Activated CD4-positive, alpha-beta T cell treated with anti-CD3 and anti-CD28 coated beads, Interleukin-10, Interleukin-2, amounts not matched to agents 100 ng/mL and 50 ng/mL, durations not matched to agents 16 hours and 8 hours (primary cell): ENCODE measurements around the gene CNNM3.
"Not testable (repeated sequence)": the region's sequence is repeated elsewhere in the genome, so short reads cannot be mapped to it uniquely, and the experiment has no call there.

Experiments
- DNase-seq: peaks from one replicate; pipeline ENCODE4 v3.0.0-alpha.2; 2020

Gene CNNM3

DNA sequence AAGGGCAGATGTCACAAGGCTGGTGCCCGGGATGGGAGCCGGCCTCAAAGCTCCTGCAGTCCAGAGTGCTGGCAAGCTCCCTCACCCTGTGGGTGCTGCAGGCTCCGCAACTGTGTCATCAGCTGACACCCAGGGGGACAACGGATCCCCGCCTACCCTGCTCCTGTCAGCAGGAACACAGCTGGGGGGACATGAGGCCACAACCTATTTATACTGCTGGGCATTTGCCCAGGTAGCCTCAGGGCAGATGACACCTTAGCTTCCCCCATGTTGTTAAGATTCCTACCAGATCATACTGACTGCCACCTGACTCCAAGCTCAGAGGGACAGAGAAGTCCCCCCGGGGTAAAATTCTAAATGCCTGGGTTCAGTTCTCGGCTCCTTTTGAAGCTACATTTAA, 26.5 kb downstream of the CNNM3 start:
- DNase-seq: no peak

DNA sequence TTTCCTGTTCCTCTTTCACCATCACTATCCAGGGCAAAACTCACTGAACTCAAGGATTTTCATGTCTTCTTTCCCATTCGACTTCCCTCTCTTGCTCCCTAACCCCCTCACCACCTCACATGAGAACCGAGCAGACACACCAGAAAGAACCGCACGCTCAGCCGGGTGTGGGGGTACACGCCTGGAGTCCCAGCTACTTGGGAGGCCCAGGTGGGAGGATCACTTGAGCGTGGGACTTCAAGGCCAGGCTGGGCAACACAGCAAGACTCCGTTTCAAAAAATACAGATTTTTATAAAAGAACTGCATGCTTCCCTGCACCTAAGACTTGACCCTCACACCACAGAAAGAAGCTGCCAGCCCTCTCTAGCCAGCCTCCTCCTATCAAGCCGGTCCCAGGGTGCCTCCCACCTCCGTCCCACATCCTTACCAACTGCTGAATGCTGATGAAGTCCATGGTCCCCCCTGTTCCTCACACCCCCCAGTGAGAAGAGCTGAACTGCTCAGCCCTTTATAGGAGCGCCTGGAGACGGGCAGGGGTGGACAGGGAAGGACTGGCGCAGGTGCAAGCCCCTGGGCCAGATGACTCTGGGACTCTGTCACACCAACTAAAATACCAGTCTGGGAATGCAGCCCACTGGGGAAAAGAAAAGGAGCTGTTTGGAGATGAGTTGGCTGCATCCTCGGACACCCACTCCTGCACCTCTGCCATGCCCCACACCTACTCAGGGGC, 27.6 kb downstream of the CNNM3 start, which contains the start of gene ANKRD23:
ANKRD23 (minus strand) TSS at position 484 of the 731 bp plus-strand sequence; CDS start at position 455, 29 bp downstream.
- no peak for DNase-seq

DNA sequence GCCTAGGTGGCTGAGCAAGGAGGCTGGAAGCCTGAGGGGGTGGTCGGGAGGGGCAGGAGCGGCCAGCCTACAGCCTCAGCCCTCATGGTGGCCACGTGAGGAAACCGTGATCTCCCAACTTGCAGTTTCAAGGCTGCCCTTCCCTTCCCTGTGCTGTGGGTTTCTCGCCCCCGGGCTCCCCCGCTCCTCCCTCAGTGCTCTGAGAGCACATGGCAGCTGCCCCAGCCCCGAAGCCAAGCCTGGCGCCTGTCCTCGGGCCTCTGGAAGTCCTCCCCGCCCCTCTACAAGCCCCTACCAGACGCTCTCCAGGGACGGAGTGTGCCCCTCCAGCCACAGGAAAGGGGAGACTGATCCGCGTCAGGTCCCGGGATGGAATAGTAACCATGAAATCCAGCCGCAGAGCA, 28.3 kb downstream of the CNNM3 start:
- DNase-seq: no peak

DNA sequence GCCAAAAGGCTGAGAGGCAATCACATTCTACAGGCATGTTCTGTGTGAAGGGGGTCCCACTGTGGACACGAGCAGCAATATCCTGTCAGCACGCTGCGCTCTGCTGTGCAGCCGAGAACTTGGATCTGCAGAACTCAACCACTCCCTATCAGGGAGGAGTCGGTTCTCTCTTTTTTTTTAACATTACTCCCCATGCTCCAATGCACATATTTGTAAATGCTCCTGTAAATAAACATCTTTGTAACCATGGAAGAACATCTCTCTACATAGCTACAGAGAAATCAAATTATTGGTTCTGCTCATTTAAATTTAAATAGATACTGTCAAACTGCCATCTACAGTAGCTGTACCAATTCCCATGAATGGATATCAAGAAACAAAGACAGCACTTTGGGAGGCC, 30.8 kb downstream of the CNNM3 start:
- DNase-seq: no peak

DNA sequence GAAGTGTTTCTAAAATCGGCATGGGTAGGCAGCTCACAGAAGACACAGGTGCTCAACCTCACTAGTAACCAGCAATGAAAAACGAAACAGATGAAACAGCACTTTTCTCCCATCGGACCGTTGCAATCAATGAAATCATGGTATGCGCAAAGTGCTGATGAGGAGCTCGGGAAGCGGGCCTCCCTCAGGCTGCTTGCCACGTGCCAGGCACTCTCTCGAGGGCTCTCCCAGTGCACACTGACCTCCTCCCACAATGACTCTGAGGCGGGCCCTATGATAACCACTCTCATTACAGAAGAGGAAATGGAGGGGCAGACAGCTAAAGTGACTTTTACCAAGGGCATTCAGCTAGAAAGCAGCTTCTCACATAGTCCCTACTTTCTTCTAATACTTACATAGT, 31.5 kb downstream of the CNNM3 start:
- no peak for DNase-seq

DNA sequence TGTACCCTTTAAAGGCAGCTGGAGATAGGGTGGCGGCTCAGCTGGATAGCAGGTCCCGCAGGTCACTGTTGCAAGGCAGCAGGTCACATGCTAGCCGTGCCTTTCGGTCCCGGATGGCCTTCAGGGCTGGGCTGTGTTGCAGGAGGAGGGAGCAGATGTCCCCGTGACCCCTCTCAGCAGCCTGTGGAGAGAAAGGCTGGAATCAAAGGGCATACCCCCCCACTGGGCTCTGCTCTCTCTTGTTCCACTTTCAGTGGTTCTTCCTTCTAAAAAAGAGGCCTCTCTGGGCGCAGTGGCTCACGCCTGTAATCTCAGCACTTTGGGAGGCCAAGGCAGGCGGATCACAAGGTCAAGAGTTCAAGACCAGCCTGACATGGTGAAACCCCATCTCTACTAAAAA, 32.2 kb downstream of the CNNM3 start:
- DNase-seq: no peak

DNA sequence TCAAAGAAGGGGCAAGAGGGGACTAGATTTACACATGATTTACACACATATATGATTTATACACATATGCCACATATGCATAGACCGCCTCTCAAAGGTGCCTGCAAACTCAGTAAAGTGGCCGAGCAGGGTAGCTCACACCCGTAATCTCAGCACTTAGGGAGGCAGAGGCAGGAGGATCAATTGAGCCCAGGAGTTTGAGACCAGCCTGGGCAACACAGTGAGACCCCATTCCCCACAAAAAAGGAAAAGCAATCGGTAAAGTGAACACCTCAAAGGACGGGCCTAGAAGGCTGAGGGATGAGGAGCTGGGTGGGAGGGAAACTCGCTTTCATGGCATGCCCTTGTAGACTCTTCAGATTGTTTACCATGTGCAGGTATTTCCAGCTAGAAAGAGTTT, 36.6 kb downstream of the CNNM3 start:
- DNase-seq: no peak

DNA sequence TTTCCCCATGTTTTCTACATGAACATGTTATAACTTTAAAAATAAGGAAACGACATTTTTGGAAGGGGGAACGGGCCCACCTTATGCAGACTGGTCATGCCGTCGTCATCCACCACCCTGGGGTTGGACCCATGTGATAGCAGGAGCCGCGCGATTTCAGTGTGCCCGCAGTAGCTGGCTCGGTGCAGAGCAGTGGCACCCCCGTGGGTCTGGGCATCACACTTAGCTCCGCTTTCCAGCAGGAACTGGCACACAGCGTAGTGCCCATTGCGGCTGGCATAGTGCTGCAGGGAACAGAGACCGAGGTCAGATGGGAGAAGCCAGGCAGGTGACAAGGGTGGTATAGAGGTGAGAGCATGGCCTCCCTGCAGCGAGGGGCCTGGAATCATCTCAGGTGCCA, 37.3 kb downstream of the CNNM3 start:
- DNase-seq: no peak

DNA sequence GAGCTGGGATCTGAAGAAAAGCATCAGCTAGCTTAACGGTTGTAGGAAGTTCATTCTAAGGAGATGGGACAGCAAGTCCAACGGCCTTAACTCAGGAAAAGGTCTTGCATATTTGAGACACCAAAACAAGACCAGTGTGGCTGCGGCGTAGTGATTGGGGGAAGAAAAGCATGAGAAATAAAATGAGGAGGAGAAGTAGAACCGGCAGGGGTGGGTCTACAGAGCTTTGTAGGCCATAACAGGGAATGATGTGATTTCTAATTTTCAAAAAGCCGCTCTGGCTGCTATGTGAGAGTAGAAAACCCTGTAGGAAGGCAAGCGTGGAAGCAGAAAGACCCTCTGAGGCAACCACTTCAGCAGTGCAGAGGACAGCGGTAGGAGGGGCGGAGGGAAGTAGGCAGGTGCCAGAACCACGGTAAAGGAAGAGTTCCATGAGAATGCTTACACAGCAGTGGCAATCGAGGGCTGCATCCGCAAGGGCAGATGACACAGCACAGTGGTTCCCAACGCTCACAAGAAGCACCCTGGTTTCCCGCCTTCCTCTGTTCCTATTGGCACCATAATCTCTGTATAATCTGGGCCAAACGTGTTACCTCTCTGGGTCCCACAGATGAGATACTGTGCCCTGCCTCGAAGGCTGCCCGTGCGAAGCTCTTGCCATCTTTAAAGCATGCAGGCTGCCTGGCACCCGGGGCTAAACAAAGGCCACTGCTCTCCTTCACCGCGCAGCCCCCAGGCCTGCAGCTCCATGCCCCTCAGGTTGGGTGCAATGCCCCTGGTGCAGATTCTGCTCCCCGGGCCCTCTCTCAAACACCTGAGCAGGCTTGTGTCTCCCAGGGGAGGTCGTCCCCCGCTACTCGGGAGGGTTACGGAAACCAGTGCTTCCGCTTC, 41.0 kb downstream of the CNNM3 start:
- DNase-seq: peak; percentile 69

DNA sequence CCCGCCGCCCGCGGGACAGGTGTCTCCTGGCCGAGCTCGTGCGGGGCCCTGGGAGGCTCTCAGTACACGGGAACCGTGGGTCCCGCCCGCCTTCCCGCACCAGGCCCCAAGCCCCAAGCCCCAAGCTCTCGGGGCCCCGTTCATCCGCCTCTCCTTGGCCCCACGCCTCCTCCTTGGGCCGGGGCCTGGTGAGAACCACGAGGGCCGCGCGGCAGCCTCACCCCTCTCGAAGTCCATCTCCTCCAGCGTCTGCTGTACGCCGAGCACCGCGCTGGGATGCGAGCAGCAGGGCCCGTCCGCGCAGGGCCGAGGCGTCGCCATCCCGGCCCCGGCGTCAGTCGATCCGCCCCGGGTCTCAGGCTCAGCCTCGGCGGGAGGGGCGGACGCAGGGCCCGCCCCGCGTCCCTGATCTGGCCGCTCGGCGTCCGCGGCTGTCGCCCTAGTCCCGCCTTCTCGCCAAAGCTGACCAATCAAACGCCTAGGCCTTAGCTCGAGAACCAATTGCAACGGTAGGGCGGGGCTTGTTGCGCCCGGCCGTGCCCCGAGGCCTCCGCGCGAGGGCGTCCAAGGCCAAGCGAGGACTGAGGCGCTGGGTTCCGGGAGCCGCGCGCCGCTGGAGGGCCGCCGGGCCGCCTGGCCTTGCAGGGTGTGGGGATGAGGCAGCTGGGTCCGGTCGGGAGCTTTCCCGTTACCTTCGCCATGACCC, 41.8 kb downstream of the CNNM3 start, which contains the start of gene ANKRD39:
ANKRD39 (minus strand) TSS at position 350 of the 706 bp plus-strand sequence; CDS start at position 321, 29 bp downstream.
- DNase-seq: peak; percentile 99

DNA sequence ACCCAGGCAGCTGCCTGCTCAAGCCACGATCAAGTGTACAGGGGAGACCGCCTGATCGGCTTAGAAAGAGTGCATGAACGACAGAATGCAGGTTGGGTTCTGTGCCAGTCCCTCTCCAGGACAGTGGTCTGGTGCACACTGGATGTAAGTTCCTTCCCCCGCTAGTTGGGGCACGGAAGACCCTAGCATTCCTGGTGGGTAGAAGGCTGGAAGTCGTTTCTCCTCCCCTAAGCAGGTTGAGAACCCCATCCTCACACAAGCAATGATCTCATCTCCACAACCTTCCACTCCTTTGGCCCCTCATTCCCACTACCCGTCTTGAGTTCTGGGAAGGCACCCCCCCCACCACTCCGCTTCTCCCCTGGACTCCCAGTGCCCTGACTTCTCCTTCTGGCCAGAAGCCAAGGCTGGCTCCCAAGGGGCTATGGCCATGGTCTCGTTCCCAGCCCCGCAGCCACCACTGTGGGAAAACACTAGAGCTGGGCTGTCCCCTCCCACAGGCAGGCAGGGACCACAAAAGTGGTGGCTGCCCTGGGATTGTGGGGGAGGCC, 43.1 kb downstream of the CNNM3 start:
- DNase-seq: no peak

DNA sequence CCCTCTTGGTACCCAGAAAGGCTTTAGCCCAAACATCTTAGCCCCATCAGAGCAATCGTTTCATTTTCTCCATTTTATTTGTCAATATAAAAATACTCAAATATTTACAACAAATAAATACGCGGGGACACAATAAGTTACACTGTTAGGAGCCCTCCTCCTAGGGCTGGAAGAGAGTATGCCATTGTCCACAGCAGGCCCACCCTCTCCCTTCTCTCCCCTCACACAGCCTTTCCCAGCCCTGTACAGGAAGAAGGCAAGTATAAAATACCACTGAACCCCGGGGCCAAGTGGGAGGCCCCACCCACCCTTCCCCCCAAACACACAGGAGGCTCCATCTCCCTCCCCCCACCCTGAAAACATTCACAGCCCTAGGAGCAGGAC, 43.6 kb downstream of the CNNM3 start:
- no peak for DNase-seq

DNA sequence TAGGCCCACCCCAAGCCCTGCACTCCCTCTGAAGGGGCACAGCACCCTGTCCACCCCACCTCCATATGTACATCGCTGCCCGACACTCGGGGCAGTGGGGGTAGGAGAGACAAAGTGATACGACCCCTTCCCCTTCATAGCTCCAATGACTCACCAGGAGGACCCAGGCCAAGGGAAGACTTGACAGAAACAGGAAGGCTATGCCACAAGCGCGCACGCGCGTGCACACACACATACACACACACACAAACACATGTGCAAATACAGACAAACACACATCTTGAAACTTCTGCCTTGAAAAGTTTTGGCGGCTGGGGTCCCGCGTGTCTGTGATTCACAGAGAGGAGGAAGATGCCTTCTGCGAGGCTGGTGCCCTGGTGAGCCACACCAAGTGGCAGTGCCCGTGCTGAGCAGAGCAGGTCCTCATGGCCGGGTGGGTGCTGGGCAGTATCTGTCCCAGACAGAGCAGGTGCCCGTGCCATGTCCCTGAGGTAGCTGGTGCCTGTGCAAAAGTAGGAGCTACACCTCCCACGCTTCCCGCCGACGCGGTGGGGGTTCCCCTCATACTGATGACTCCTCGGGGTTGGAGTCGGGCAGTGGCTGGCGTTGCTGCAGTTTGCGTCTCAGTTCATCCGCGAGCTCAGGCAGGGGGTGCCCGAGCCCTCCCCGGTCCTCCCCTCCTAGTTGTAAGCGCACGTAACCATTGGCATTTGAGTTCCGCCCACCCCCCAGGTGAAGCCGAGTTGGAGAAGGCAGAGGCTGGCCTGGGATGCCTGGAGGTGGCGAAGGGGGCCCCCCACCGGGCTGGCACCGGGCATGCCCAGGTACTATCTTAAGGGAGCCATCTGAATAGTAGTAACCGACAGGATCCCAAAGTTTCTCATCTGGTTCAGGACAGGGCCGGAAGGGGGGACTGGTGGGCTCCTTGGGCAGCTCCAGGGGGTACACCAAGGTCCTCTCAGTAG, 44.3 kb downstream of the CNNM3 start:
- DNase-seq: peak; percentile 23

DNA sequence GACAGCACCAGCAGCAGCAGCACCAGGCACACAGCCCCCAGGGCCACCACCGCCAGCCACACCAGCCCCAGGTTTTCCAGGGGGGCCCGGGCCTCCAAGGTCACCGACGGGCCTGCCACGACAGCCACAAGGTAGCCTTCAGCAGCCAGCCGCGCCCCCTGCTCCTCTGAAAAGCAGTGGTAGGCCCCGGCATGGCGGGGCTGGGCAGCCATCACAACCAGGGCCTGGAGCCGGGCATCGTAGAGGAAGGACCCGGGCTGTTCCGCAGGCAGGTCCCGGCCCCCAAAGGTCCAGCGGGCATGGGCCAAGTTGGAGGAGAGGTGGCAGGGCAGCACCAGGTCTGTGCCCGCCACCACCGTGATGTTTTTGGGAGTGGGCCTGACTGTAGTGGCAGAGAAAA, 45.0 kb downstream of the CNNM3 start:
- DNase-seq: no peak

DNA sequence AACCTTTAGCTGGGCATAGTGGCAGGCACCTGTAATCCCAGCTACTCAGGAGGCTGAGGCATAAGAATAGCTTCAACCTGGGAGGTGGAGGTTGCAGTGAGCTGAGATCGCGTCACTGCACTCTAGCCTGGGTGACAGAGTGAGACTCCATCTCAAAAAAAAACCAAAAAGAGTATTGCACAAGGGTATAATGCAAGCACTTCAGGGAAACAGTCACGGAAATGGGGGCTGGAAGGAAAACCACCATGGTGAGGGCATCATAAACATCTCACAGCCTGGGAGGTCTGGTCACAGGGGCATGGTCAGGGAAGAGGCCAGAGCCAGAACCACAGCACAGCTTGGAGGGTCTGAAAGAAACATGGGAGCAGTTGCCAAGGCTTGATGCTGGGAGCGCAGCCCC, 47.0 kb downstream of the CNNM3 start:
- not testable (repeated sequence) for DNase-seq

DNA sequence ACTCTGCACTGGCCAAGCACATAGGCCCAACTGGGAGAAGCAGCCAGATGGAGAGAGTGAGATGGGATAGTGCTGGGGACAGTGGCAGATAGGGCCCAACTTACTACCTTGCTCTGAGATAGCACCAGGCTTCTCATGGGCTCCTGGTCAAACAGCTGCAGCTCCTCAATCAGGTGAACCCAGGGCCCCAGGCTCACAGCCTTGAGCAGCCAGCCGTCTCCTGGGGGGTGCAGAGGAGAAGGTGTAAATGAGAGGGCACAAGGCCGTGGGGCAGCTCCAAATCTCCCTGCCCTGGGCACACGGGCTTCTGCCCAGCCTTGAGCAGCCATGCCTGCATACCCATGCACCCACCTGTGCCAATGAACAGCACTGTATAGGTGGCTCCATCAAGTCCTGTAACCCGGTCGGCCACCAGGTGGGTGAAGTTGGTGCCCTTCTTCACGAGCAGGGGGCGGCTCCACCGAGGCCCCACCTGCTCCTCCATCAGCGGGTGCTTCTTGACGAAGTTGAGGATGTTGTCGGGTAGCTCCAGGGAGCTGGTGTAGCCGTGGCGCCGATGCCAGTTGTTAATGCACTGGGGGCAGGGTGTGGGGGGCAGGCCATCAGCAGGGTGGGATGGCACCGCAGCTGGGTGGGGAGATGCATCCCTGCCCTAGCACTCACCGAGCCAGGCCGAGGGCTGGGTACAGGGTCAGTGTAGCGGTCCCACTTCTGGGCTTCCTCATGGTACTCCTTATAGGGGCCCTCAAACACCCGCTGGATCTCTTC, 47.7 kb downstream of the CNNM3 start:
- no peak for DNase-seq

DNA sequence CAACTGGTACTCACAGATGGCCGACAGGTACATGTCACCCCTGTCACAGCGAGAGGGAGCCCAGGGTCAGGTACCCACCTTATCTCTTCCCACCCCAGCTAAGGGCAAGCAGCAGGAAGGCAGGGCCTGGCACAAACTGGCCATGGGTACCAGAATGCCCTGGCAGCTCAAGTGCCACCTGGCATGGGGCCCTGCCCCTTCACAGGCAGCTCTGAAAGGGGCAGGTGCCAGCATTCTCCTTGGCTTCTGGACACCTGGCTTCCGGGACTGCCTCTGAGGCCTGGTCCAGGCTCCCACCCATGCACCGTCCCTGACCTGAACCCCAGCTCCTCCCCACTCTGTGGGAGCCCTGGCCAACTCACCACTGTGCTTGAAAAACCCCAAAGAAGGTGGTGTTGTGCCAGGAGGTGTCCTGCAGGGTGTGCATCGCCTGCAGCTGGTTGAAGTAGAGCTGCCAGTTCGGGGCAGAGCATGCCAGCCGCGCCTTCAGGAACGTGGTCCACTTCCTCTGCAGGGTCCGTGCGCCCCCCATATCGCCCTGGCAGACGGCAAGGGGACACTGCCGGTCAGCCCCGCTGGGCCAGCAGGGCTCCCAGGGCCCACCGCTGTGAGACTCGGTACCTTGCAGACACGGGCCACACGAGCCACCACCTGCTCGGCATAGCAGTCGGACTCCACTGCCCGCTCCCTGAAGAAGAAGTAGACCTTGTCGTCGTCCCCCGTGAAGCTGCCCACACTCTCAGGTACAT, 48.4 kb downstream of the CNNM3 start:
- no peak for DNase-seq

DNA sequence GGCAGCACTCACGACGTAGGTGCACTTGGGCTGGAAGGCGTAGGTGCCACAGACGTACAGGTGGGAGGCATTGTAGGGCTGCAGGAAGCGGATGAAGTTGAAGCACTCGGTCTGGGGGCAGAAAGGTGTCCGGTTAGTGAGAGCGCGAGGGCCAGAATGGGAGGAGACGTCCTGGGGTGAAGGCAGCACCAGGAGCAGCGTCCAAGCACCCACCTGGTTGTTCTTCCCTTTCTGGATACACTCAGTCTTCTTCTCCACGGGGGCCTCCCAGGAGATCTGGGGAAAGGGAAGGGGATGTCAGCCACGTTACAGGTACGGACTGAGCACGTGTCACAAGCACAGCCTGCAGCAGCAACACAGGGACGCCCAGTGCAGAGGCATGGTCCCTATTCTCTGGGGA, 49.6 kb downstream of the CNNM3 start:
- DNase-seq: no peak

DNA sequence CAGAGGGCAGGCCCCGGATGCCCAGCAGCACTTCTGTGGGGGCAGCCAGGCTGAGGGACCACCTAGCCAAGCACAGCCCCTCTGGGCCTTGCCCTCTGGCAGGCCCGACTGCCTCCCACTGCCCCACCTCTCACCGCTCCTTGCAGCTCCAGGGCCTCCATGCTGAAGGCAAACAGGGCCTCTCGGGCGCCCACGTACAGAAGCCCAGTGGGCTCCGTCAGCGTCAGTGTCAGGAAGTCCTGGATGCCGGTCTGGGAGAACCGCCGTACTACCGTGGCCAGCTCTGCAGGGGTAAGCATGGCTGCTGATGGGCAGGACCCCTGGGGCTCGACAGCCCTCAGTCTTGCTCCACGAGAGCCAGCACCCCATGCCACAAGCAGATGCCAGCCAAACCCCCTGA, 50.1 kb downstream of the CNNM3 start:
- no peak for DNase-seq

DNA sequence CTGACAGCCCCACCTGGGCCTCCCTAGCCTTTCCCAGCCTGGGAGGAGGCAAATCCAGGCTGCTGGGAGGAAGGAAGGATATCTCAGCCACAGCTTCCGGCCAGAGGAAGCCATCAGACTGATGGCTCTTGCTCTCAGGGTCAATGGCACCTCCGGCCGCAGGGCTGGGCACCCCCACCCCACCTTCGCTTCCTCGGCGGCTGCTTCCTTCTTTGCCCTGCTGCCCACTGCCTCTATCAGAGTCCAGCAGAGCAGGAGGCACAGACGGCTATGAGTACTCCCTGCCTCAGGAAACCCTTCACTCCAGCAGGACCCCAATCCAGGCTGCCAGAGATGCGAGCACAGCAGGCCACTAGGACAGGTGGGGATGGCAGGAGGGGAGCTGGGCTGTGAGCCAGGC, 50.5 kb downstream of the CNNM3 start:
- no peak for DNase-seq
